KMS-11 (cell line): ENCODE results near the gene MED26.
A peak's percentile ranks its signal among the peaks of the same experiment; 100 is the strongest.

Experiments used
- H2AFZ ChIP-seq: fragments of 200-600 bp; sonication (generic); 2 replicates; pipeline ENCODE4 v1.6.1; 2016; ENCODE audit warnings: antibody characterized with exemption, mixed run types, low read depth
- H3K27ac ChIP-seq: fragments of 200-600 bp; sonication (generic); 2 replicates; pipeline ENCODE4 v1.6.1; 2016; ENCODE audit warnings: mild to moderate bottlenecking, mixed run types
- H3K27me3 ChIP-seq: fragments of 200-600 bp; sonication (generic); 2 replicates; pipeline ENCODE4 v1.6.1; 2017; ENCODE audit warnings: mild to moderate bottlenecking, low read depth, mixed run types, moderate library complexity; ENCODE audit not compliant: insufficient read depth
- H3K36me3 ChIP-seq: fragments of 200-600 bp; sonication (generic); 2 replicates; pipeline ENCODE4 v1.6.1; 2017; ENCODE audit warnings: mild to moderate bottlenecking, mixed run types; ENCODE audit not compliant: insufficient read depth
- H3K4me1 ChIP-seq: fragments of 200-600 bp; sonication (generic); 2 replicates; pipeline ENCODE4 v1.6.1; 2016; ENCODE audit warnings: mild to moderate bottlenecking, low read depth, mixed run types; ENCODE audit not compliant: poor library complexity, severe bottlenecking
- H3K4me2 ChIP-seq: fragments of 200-600 bp; sonication (generic); 2 replicates; pipeline ENCODE4 v1.7.0; 2016; ENCODE audit warnings: mild to moderate bottlenecking, mixed run types
- H3K4me3 ChIP-seq: fragments of 200-600 bp; sonication (generic); IDR thresholded peaks from 2 replicates; pipeline ENCODE4 v1.6.1; 2017; ENCODE audit warnings: low read depth, low read length, mixed read lengths; ENCODE audit not compliant: insufficient read depth
- H3K79me2 ChIP-seq: fragments of 200-600 bp; sonication (generic); 2 replicates; pipeline ENCODE4 v1.6.1; 2016; ENCODE audit warnings: low read depth, mixed run types; ENCODE audit not compliant: insufficient read depth
- H3K9ac ChIP-seq: fragments of 200-600 bp; sonication (generic); 2 replicates; pipeline ENCODE4 v1.6.1; 2016; ENCODE audit warnings: mild to moderate bottlenecking, mixed run types
- H4K20me1 ChIP-seq: fragments of 200-600 bp; sonication (generic); 2 replicates; pipeline ENCODE4 v1.6.1; 2016; ENCODE audit warnings: mild to moderate bottlenecking, mixed run types; ENCODE audit not compliant: insufficient read depth
- TF ChIP-seq, protein P1 (sequence below): fragments of 200-600 bp; sonication (generic); conservative IDR thresholded peaks from 2 replicates; pipeline ENCODE4 v1.6.1; 2017; ENCODE audit warnings: low read depth, mild to moderate bottlenecking, antibody characterized with exemption, low read length, moderate library complexity, mixed read lengths

MED26 gene

DNA sequence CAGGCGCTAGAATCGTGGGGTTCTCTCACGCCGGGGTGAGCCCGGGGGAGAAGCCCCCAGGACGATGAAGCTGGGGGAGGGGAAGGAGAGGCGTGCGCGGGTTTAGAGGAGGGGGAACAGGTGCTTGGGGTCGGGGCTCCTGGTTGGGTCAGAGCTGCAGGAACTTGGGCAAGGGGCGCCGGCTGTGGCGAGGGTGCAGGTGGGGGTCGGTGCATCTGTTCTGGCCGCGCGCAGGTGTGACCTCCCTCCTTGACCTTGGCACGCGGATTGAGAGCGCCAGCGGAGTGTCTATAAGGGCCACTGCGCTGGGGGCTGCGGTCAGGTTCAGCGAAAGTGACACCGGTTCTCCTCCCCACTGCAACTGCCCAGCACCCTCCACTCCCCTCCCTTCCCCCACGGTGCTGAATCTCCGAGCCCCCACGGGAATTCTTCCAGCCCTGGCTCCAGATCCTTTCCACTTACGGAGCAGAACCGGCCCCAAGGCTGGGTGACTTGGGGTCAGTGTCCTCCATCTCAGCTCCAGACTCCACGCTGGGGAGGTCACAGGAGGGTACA is 33.6 kb upstream of the MED26 start:
- no peak overlapping the region for H3K27ac ChIP-seq
- H2AFZ ChIP-seq = peak overlapping the region; percentile 68
- H3K9ac ChIP-seq = peak overlapping the region; percentile 49; the same call in 1 of the 2 replicates
- no peaks in the 10 kb centered on the region for H3K27me3 ChIP-seq
- H3K4me2 ChIP-seq = peak overlapping the region; percentile 86
- no peak overlapping the region for H3K4me3 ChIP-seq
- H4K20me1 ChIP-seq = 0 out of 2 replicates have a peak, but pooled peaks cover 4% of the 10 kb centered on the region
- H3K36me3 ChIP-seq = no peaks in the 10 kb centered on the region
- peaks cover 22% of the 10 kb centered on the region for H3K79me2 ChIP-seq
- TF ChIP-seq, protein P1, sequence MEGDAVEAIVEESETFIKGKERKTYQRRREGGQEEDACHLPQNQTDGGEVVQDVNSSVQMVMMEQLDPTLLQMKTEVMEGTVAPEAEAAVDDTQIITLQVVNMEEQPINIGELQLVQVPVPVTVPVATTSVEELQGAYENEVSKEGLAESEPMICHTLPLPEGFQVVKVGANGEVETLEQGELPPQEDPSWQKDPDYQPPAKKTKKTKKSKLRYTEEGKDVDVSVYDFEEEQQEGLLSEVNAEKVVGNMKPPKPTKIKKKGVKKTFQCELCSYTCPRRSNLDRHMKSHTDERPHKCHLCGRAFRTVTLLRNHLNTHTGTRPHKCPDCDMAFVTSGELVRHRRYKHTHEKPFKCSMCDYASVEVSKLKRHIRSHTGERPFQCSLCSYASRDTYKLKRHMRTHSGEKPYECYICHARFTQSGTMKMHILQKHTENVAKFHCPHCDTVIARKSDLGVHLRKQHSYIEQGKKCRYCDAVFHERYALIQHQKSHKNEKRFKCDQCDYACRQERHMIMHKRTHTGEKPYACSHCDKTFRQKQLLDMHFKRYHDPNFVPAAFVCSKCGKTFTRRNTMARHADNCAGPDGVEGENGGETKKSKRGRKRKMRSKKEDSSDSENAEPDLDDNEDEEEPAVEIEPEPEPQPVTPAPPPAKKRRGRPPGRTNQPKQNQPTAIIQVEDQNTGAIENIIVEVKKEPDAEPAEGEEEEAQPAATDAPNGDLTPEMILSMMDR = no peak
- H3K4me1 ChIP-seq = peaks cover 24% of the 10 kb centered on the region

DNA sequence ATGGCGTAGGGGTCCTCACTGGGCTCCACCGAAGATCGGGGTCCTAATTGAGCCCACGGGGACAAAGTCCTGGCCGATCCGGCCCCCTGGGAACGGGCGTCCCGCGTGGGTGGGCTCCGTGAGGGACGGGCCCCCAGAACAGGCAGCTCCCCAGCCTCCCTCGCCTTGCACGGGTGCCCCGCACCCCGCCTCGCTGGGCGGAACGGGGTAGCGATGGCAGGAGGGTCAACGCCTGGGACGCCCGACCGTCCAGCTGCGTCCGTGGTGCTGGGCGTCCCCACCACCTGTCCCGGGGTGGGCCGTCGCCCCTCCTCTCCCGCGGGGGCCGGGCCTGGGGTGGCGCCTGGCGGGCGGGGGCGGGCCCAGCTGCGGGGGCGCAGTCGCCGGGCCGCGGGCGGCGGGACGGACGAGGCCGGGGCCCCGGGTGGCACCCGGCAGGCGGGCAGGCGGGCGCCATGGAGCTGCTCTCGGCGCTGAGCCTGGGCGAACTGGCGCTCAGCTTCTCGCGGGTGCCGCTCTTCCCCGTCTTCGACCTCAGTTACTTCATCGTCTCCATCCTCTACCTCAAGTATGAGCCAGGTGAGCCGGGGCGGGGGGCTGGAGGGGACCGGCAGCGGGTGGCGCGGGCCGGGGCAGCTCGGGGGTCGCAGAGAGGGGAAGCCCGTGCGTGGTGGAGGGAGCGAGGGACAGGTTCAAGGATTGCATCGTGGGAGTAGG is 32.9 kb upstream of the MED26 start, which contains the start of gene TMEM38A:
TSS of gene TMEM38A (plus strand) at position 377 of the 717 bp plus-strand sequence. CDS start at position 456, 79 bp downstream.
- H3K4me3 ChIP-seq = no peak within 1 kb of the TSS
- peaks cover 22% of the 10 kb centered on the region for H3K79me2 ChIP-seq
- TF ChIP-seq, protein P1 = no peak
- peak within 1 kb of the TSS; percentile 38 for H3K27ac ChIP-seq
- H4K20me1 ChIP-seq = 0 out of 2 replicates have a peak, but pooled peaks cover 4% of the 10 kb centered on the region
- H3K9ac ChIP-seq = peak within 1 kb of the TSS; percentile 52
- H2AFZ ChIP-seq = peak within 1 kb of the TSS; percentile 68
- H3K27me3 ChIP-seq = no peaks in the 10 kb centered on the region
- peak within 1 kb of the TSS; percentile 93 for H3K4me2 ChIP-seq
- no peaks in the 10 kb centered on the region for H3K36me3 ChIP-seq
- H3K4me1 ChIP-seq = peaks cover 24% of the 10 kb centered on the region

DNA sequence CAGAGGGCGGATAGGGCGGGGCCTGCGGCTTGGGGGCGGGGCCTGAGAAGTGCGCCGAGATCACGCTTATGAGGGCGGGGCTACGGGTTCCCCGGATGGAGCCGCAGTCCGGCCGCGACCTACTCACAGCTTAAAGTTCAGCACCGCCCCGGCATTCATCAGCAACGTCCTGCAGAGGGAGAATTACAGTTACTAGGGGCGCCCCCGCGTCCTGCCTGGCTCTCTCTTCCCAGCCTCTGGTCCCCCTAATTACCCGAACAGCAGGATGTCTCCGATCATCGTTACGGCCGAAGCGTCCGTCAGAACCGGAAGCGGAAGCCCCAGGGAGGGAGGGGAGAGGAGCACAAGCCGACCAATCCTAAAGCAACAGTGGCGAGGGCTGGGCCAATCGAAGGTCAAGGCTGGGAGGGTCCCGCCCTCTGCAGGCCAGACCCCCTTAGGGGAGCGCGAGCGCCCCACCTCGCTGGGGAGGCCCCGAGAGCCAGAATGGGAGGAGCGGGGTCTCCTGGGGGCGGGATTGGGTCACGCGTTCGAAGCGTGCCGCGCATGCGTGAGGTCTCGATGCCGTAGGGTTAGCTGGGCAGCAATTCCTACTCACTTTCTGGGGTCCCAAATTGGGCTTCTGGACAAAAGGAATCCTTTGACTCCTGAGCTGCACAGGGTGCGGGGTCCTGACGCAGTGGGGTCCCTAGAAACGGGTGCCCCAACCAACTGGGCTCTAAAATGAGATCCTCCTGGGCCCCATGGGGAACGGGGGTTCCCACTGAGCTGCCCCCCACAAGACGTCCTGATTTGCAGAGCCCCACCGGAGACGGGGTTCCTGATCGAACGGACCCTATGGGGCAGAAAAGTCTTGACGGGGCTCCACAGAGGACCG is 32.1 kb upstream of the MED26 start, which contains the start of gene SMIM7:
TSS of gene SMIM7 (minus strand) at position 313 of the 877 bp plus-strand sequence. CDS start at position 279, 34 bp downstream.
- Histone ChIP-seq H3K79me2 (peaks cover 22% of the 10 kb centered on the region), H3K9ac (peak within 1 kb of the TSS; percentile 52), H3K36me3 (no peaks in the 10 kb centered on the region), H2AFZ (peak within 1 kb of the TSS; percentile 68; the same call in 1 of the 2 replicates), H3K4me3 (no peak within 1 kb of the TSS), H3K27me3 (no peaks in the 10 kb centered on the region), H3K4me1 (peaks cover 24% of the 10 kb centered on the region), H4K20me1 (0 out of 2 replicates have a peak, but pooled peaks cover 4% of the 10 kb centered on the region), H3K27ac (peak within 1 kb of the TSS; percentile 38), H3K4me2 (peak within 1 kb of the TSS; percentile 98)
- TF ChIP-seq, protein P1 = no peak

DNA sequence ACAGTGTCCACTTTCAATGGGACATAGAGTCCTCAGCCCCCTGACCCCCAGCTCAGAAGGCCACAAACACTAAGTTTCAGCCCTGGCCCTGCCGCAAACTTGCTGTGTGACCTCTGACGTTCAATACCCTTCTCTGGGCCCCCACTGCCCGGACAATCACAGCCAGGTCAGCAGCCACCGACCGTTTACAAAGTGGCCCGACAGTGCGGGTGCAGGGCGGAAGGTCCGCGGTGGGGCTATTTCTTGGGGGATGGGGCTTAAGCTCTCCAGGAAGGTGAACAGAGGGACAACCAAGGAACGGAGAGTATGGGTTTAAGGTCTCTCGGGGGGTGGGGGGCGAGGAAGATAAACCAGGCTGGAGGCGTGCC is 31.4 kb upstream of the MED26 start:
- H3K4me2 ChIP-seq = peak overlapping the region; percentile 98
- TF ChIP-seq, protein P1 = no peak
- no peak overlapping the region for H3K4me3 ChIP-seq
- H3K27ac ChIP-seq = no peak overlapping the region
- H3K36me3 ChIP-seq = no peaks in the 10 kb centered on the region
- peaks cover 22% of the 10 kb centered on the region for H3K79me2 ChIP-seq
- peak overlapping the region; percentile 25; the same call in 1 of the 2 replicates for H3K9ac ChIP-seq
- H4K20me1 ChIP-seq = 0 out of 2 replicates have a peak, but pooled peaks cover 4% of the 10 kb centered on the region
- H3K27me3 ChIP-seq = no peaks in the 10 kb centered on the region
- H2AFZ ChIP-seq = 0 out of 2 replicates have a peak overlapping the region, but pooled peaks have one; percentile 68
- H3K4me1 ChIP-seq = peaks cover 24% of the 10 kb centered on the region
